ENCODE measurements around the gene VPS37C. TPM values are rescaled to one million over a fixed set of nuclear protein-coding genes. Genes with fewer than 3 reads are reported as not detected.

Gene VPS37C
- total RNA-seq, 1 experiment from 2014 or later = 19.0 TPM

DNA sequence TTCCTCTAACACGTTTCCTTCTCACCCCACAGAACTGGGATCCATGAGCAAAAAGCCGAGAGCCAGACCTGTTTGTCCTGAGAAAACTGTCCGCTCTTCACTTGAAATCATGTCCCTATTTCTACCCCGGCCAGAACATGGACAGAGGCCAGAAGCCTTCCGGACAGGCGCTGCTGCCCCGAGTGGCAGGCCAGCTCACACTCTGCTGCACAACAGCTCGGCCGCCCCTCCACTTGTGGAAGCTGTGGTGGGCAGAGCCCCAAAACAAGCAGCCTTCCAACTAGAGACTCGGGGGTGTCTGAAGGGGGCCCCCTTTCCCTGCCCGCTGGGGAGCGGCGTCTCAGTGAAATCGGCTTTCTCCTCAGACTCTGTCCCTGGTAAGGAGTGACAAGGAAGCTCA, 35.0 kb downstream of the VPS37C start:
- Histone ChIP-seq H4K20me1 (ENCODE audit: control insufficient read depth, insufficient read depth, insufficient read length) (no peaks in the 10 kb centered on the region), H2BK20ac (ENCODE audit: low read depth, low read length, poor library complexity, severe bottlenecking) (no peak overlapping the region), H3K27ac (ENCODE audit: insufficient read length, low read depth, low read length) (no peak overlapping the region), H2AFZ (ENCODE audit: low read length) (no peak overlapping the region), H3K4ac (ENCODE audit: low read depth, low read length) (no peak overlapping the region), H2BK12ac (ENCODE audit: insufficient read length, low read depth, low read length) (no peak overlapping the region), H3K23me2 (ENCODE audit: insufficient read length, low read depth, low read length, poor library complexity, severe bottlenecking) (no peaks in the 10 kb centered on the region), H3K9ac (ENCODE audit: extremely low read depth, insufficient read length, low read length) (no peak overlapping the region), H4K8ac (replicated peaks; ENCODE audit: insufficient read length, low read depth, low read length) (no peak overlapping the region), H3K18ac (ENCODE audit: insufficient read length, low read depth, low read length) (no peak overlapping the region), H2AK5ac (ENCODE audit: insufficient read length, low read length) (no peak overlapping the region), H2BK5ac (ENCODE audit: insufficient read length, low read length) (no peak overlapping the region), H3K27me3 (ENCODE audit: insufficient read depth, low read length) (no peaks in the 10 kb centered on the region), H3K79me1 (ENCODE audit: insufficient read depth, low read depth, low read length, poor library complexity, severe bottlenecking) (no peaks in the 10 kb centered on the region), H4K5ac (ENCODE audit: insufficient read length, low read depth, low read length) (no peak overlapping the region), H3T11ph (ENCODE audit: low read length) (no peak overlapping the region), H3K4me2 (ENCODE audit: insufficient read depth, insufficient read length, low read length) (no peak overlapping the region), H3K56ac (ENCODE audit: insufficient read length, low read depth, low read length) (no peak overlapping the region), H3K79me2 (ENCODE audit: insufficient read depth, low read length) (no peaks in the 10 kb centered on the region), H2BK15ac (ENCODE audit: low read depth, low read length) (no peak overlapping the region), H3K9me3 (ENCODE audit: control insufficient read depth, low read depth, low read length) (no peaks in the 10 kb centered on the region), H2BK120ac (ENCODE audit: low read depth, low read length, poor library complexity, severe bottlenecking) (no peak overlapping the region), H3K14ac (ENCODE audit: insufficient read depth, low read length) (no peak overlapping the region), H4K91ac (ENCODE audit: insufficient read length, low read depth, low read length) (no peak overlapping the region), H3K23ac (ENCODE audit: insufficient read length, low read depth, low read length) (no peak overlapping the region), H3K4me1 (ENCODE audit: insufficient read depth, low read length) (no peaks in the 10 kb centered on the region)
- Mint-ChIP-seq H3K4me1 (peaks cover 7 to 15% of the 10 kb centered on the region in 2 experiments), H3K4me3 (no peak overlapping the region), H3K9me3 (no peaks in the 10 kb centered on the region), H3K36me3 (ENCODE audit: insufficient read depth in 1 of 3, low read depth in 3 of 3) (0 out of 7 replicates have a peak, but pooled peaks cover 0 to 3% (median 0%) of the 10 kb centered on the region in 3 experiments), H3K27ac (no peak overlapping the region; a peak in 1 of 7 replicates), H3K27me3 (ENCODE audit: low read depth) (no peaks in the 10 kb centered on the region; the same call in 1 of the 2 replicates)
- TF ChIP-seq, protein P1, sequence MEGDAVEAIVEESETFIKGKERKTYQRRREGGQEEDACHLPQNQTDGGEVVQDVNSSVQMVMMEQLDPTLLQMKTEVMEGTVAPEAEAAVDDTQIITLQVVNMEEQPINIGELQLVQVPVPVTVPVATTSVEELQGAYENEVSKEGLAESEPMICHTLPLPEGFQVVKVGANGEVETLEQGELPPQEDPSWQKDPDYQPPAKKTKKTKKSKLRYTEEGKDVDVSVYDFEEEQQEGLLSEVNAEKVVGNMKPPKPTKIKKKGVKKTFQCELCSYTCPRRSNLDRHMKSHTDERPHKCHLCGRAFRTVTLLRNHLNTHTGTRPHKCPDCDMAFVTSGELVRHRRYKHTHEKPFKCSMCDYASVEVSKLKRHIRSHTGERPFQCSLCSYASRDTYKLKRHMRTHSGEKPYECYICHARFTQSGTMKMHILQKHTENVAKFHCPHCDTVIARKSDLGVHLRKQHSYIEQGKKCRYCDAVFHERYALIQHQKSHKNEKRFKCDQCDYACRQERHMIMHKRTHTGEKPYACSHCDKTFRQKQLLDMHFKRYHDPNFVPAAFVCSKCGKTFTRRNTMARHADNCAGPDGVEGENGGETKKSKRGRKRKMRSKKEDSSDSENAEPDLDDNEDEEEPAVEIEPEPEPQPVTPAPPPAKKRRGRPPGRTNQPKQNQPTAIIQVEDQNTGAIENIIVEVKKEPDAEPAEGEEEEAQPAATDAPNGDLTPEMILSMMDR (conservative IDR thresholded peaks at IDR 0.05) = 0 out of 3 replicates have a peak, but pooled peaks have one; percentile 25
- no peak for DNase-seq
- no CpG with 5 or more reads among the region's 14 CpGs for WGBS (ENCODE audit: extremely low coverage, insufficient read length, low lambda C conversion rate)
